ENCODE results near the gene NEAT1.

DNA sequence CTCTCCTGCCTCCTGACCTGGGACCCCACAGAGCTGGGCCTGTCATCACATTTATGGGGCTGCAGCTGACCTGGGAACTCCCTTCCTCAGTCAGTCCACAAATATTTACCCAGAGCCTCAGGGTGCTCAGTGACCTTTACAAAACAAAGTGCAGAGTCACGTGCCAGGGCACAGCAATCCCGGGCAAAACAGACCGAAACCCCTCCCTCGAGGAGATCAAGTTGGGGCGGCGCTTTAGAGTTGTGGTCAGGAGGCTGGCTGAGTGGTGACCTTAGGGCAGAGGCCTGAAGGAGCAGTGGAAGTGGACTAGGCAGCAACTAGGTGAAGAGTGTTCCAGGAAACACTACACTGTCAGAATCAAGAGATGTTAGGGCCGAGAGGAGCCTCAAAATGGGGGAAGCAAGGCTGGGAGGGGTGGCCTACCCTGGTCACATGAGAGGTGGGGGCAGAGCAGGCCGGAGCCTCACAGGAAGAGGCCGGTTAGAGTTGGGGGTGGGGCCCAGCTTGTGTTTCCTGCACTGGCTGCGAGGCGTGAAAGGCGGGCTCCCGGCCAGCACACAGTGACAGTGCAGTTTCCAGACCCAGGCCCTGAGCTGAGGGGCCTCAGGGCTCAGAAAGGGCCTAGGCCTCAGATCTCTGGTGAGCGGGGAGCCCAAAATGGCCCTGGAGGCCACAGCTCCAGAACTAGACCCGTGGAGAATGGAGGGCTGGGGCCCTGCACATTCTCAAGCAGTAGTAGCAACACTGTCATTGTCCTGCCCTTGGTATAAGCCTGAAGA, 3.7 kb upstream of the NEAT1 start:
- TF ChIP-seq POLR2AphosphoS5 (IDR thresholded peaks at IDR 0.05; ENCODE audit: low read depth), result peak; percentile 39; the same call in 1 of the 2 replicates
- TF ChIP-seq EZH2 (IDR thresholded peaks at IDR 0.05; ENCODE audit: low read depth, unreplicated experiment), result no peak

Measured in GM23338 (cell line).